ENCODE data around the gene PXK.

The PXK gene

DNA sequence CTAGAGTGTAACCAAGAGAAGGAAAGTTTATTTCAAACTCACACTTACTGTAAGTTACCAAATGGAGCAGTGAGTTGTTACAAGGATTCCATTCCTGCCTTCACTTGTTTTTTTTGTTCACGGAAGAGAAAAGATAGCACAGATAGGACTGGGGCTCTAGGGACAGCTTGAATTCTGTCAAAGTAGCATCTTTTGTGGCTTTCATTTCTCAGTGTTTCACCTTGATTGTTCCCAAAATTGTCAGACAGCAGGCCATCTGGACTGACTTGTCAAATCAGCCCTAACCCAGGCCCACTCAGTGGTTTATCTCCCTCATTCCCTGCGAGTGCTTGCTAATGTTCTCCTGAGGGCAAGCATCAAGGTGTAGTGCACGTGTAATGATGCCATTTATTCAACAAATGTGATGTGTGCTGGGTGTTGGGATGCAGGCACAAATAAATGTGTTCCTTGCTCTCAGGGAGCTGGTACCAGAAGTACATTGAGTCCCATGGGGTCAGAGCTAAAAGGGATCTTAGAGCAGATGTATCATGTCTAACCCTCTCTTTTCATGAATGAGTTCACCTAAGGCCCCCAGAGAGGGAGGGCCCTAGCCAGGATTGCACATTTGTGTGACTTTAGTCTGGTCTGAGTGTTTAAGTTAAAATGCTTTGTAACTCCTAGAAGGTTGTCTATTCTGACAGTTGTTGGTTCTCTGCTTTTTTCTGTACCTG lies 51.8 kb downstream of the PXK start:
- DNase-seq = no peak

DNA sequence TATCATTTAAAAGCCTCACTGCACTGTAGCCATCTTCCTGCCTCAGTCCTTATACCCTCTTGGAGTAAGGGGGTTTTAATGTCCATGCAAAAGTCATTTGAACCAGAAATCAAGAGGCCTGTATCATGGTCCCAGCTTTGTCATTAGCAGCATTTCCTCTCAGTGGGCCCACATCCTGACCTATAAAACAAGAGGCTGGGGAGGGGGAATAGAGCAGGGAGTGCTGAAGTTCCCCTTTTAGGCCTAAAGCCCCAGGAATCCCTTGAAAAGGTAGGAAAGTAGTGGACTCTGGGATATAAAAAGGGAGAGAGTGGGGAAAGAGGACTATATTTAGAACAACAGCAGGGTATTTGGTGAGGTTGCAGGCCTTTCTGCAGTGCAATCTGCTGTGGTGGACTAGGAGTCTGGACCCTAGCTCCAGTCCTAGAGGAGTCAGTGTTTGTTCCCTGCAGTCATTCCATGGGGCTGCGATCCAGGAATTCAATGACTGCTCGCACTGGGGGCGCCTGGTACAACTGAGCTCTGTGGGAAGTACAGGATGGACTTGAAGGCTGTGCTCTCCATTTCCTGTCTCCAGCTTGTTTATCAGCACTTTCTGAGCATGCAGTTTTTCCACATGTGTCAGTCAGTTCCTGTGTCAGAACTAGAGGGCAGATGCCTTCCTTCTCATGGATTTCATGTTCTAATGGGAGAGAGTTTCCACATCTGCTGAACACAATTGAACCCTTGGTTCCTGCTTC lies 54.1 kb downstream of the PXK start:
- peak; percentile 31 for DNase-seq

GRCh38 chr3:58387650-58388546 lies 55.2 kb downstream of the PXK start:
- peak; percentile 37 for DNase-seq

DNA sequence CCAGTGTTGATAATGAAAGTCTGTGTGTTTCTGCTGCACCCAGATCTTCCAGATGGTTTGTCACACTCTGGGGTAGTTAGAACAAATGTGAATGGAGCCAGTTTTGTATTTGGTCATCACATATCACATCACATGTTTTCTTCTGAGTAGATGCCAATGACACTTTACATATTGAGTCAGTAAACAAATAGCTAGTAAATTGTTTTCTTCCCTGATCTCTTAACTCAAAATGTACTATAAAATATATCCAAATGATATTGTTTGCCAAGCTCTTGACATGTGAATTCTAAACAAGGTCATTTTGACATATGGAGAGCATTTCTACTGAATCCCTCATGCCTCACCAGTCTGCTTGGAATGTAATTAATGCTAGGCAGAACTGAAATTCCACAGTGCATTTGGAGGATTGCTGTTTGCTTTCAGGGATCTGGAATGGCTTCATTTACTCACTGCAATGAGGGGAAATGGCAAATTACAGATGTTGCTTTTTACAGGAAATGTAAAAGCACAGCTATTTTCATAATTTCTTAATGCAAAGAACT lies 55.9 kb downstream of the PXK start:
- DNase-seq = no peak

- DNase-seq = no peak
Measured at GRCh38 chr3:58391156-58391865, 58.6 kb downstream of the PXK start.

GRCh38 chr3:58392181-58392580 lies 59.5 kb downstream of the PXK start:
- DNase-seq = no peak

- no peak for DNase-seq
Measured at GRCh38 chr3:58394339-58394738, 61.6 kb downstream of the PXK start.

DNA sequence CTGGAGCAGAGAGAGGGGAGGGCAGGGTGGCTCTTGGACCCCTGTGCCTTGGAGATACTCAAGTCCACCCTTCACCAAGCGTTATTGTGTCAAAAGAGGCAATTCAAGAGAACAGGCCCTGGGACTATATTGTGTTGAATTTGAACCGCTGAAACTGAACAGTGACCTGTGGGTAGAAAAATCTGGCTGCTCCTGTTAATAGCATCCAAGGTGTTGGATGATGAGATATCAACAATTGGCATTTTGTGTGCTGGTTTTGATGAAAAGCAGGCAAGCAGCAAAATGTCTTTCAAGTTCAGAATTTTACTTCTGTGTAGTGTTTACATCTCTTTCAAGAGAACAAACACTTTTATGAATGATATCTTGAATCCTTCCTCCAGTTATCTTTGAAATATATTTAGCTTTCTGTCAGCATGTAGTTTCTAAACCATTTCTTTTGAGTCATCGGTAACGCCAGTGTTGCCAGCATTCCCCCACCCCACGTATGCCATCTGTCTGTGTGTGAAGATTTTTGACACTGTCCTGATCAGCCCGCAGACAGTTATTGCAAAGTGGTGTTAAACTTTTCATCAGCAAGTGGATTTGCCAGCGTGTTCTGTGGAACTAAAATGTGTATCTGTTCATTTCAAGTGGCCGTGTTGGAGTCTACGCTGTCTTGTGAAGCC lies 66.1 kb downstream of the PXK start:
- DNase-seq = no peak

DNA sequence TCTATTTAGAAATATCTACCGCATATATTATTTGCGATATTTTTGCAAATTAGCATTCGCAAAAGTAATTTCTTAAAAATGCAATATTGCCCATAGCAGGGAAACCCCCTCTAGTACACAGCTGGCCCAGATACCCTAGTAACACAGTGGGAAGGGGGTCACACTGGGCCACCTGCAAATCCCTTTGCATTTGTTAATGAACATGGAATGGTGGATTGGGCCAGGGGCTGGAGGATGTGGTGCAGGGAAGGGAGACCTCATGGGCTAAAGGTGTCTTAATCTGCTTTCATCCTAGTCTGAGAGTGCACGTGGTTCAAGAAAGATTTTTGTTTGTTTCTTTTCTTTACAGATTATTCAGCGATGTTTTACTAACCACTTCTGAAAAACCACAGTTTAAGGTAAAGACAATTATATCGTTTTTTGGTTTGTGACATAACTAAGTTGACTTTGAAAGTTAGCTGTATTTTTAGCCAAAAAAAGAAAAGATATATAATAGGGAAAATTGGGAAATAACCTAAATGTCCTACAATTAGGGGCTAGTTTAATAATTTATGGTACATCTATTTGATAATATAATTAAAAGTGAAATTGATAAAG lies 70.9 kb downstream of the PXK start:
- no peak for DNase-seq

DNA sequence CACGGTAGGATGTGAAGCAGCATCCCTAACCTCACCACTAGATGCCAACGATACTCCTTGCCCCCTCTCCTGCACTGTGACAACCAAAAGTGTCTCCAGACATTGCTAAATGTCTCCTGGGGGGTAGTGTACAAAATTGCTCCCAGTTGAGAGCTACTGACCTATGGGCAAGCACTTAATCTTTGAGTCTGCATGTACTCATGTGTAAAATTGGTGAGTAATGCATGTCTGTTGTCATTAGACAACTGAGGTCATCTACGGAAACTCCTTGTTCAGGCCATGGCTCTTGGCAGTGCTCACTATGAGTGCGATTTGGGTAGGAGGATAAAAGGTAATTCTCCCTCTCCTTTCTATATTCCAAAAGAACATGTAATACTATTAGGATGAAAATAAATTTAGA lies 71.7 kb downstream of the PXK start:
- no peak for DNase-seq

DNA sequence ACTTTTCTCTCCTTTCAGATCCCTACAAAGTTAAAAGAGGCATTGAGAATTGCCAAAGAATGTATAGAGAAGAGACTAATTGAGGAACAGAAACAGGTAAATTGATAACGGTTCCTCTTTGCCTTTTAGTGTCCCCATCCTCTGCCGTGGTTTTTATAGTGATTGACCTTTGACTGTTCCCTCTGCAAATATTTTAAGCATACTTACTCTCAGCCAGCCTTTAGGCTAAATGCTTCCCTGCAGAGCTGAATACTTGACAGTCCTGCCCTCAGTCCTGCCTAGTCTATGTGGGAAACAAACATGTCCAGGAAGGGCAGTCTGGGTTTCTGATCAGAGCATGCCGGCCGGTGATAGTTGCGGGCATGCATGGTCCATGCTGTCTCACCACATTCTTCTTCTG lies 76.2 kb downstream of the PXK start:
- DNase-seq = no peak

DNA sequence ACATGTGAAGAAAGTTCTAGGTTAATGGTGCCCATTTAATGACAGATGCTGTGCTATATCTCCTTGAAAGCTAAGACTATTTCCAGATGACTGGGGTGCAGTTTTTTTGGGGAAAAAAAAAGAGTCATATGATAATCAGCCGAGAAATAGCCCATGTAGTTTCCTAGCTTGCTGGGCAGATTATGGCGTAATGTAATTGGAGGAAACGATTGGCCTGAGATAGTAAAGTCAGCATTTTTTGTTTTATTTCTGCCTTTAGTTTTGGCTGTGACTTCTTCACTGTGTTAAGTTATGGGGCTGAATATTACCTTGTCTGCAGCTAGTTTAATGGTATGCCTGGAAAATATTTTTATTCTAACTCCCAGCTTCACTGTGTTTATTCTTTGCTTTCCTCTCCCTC lies 77.0 kb downstream of the PXK start:
- DNase-seq = no peak

DNA sequence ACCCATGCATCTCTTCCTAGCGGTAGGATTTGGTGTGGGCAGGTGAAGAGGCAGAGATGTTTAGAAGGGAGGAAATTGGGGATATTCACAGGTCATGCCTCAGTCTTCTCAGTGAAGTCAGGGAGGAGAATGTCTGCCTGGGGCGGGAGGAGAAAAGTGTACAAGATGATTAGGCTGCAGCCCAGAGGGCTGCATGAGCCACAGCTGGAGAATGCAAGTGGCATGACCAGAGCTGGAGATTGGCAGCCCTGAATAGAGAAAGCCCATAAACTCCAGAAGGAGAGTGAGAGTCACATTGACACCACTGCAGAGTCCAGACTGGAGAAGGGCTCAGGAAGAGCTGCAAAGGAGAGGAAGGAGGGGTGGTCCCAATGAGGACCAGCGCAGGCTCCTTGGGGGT lies 78.3 kb downstream of the PXK start:
- DNase-seq = no peak

DNA sequence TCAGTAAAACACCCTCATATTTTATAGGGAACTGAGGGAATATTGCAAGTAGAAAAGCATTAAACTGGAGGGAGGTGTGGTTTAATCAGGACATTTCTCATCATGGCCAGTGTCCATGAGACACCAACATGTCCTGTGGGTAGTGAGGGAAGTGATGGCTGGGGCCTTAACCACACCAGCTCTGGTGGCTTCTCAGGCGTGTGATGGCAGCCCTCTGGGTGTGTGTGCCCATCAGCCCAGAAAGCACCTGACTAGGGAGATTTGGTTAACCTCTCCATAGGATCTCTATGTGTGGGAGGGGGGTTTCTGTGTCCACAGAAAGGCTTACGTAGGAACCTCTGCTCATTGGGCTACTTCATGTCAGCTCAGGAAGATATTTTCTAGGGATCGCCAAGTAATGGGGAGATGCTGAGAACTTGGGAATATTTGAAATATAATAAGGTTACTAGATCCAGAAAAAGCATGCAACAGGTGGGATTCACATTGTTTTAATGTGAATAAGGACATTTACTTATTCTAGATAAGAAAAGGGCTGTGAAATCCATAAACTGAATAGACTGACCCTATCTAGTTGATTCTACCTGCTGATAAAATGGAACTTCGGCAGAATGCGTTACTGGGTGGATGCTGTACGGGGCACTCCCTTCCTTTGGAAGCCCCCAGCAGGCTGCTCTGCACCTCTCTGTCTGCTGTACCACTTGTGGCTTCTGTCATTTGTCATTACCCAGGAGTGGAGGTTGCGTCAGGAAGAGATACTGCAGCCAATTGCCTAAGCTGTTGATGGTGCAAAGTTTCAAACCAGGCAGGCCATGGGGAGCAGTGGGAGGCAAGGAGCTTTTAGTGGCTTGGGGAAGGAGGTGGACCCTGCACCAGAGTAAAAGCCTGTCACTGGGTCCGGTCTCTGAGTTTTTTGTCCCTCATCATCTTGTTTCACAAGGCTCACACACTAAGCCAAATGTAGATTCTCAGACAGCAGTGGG lies 79.4 kb downstream of the PXK start:
- DNase-seq = no peak

DNA sequence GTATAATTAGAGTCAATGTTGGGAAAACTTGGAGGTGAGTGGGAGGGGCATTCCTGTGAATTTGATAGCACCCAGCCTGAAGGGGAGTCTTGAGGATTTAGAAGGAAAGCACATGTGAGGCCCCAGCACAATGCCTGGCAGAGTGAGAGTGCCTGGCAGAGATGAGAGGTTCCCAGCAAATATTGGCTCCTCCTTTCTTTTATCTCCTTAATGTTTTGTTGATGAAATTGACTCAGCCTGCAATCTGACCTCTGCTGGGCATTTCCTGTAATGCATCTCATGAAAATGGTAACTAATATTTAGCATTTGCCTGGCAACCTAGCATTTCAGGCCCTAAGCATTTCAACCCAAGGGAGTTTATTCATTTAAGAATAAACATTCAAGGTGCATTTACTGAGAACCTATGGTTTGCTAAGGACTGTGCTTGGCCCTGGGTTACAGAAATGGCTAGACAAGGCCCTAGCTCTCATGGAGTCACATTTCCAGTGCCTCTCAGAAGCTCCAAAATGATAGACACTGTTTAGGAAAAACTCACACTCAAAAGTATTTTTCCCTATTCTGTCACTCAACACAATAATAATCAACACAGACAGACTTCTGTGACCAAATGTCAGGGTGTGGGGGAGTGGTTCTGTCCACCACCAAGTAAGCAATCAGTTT lies 82.0 kb downstream of the PXK start:
- peak; percentile 47 for DNase-seq

GRCh38 chr3:58416191-58416590 lies 83.5 kb downstream of the PXK start:
- DNase-seq = no peak

DNA sequence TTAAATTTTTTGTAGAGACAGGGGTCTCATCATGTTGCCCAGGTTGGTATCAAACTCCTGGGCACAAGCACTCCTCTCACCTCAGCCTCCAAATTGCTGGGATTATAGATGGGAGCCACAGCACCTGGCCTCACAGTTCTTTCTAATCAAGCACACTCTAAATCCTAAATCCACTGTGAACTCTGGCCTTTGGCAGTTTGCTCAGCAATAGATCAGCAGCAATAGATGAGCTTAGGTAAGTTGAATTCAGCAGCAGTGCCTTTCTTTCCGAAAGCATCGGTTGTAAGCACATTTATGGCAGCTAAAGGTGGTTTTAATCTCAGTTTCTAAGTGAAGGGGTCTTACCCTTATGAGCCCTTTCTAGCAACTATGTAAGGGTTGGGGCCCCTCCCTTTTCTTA lies 84.4 kb downstream of the PXK start:
- no peak for DNase-seq

- no peak for DNase-seq
Measured at GRCh38 chr3:58418227-58418626, 85.5 kb downstream of the PXK start.

DNA sequence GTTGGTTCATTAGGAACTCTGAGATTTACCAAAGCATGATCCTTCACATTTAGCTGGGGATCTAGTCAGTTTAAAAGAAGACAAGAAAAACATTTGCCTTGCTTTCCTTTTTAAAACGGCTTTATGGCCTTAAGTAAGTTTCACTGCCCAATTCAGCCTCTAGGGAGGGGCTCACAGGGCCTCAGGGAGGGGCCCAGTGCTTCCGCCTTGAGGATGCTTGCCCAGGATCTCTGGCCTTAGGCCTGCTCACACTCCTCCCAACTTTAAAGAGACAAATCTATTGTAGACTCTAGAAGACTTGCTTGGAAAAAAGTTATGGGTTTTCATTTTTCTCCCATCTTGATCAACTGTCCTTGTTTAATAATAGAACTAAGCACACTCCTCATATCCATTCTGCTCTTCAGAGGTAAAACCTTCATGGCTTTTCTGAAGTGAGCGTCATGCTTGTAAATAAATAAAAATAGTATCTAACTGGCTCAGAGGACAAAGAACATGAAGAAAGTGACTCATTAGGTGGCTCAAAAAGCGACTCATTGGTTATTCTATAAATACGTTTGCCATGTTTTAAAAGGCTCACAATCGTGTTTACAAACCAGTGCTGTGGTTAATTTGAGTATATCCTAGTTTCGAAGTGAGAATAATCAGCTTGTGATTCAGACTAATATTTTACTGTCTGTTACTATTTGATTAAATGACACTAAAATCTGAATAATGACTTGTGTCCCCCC lies 87.3 kb downstream of the PXK start:
- peak; percentile 64 for DNase-seq

Data from right hindlimb (tissue), 1 donor.